Stimulated activated naive CD4-positive, alpha-beta T cell treated with Interleukin-2 at 50 U/mL for 16 hours (primary cell): ENCODE results near the gene EXOC6.

ENCODE experiments used
- DNase-seq: peaks from one replicate; lab custom pipeline; 2025; lab: John Stamatoyannopoulos, UW

EXOC6 gene

GRCh38 chr10:93026072-93026471 lies 177.8 kb downstream of the EXOC6 start:
- DNase-seq, result no peak

- DNase-seq, result no peak
These were observed 179.2 kb downstream of the EXOC6 start for GRCh38 chr10:93027508-93027907.

GRCh38 chr10:93028883-93029282 lies 180.6 kb downstream of the EXOC6 start:
- no peak for DNase-seq

- DNase-seq, result no peak
These were observed 182.1 kb downstream of the EXOC6 start for GRCh38 chr10:93030409-93030808.

GRCh38 chr10:93032105-93032808 lies 183.9 kb downstream of the EXOC6 start:
- DNase-seq, result no peak

- no peak for DNase-seq
These were observed 184.5 kb downstream of the EXOC6 start for GRCh38 chr10:93032809-93033137.

- no peak for DNase-seq
These were observed 186.1 kb downstream of the EXOC6 start for GRCh38 chr10:93034426-93034825.

GRCh38 chr10:93039110-93039509 lies 190.8 kb downstream of the EXOC6 start:
- no peak for DNase-seq

GRCh38 chr10:93039721-93040120 lies 191.4 kb downstream of the EXOC6 start:
- DNase-seq, result no peak

- no peak for DNase-seq
These were observed 206.2 kb downstream of the EXOC6 start for GRCh38 chr10:93054486-93054885.

GRCh38 chr10:93058139-93058538 lies 209.8 kb downstream of the EXOC6 start:
- DNase-seq, result no peak

- DNase-seq, result no peak
These were observed 211.9 kb downstream of the EXOC6 start, which contains the start of gene CYP26C1 for GRCh38 chr10:93059975-93060886. Gene CYP26C1, plus strand, starts transcription at chr10:93060798. Its CDS starts 466 bp downstream, at chr10:93061264.

GRCh38 chr10:93060887-93061593 lies 212.7 kb downstream of the EXOC6 start:
- DNase-seq, result no peak

- DNase-seq, result no peak
These were observed 213.5 kb downstream of the EXOC6 start for GRCh38 chr10:93061594-93062513.

- DNase-seq, result no peak
These were observed 214.3 kb downstream of the EXOC6 start for GRCh38 chr10:93062514-93063143.

- no peak for DNase-seq
These were observed 215.0 kb downstream of the EXOC6 start for GRCh38 chr10:93063144-93063976.

GRCh38 chr10:93063977-93064660 lies 215.8 kb downstream of the EXOC6 start:
- DNase-seq, result no peak

- no peak for DNase-seq
These were observed 216.7 kb downstream of the EXOC6 start for GRCh38 chr10:93064874-93065660.
